ENCODE measurements around the gene PCNX3. TPM values are rescaled to one million over a fixed set of nuclear protein-coding genes. Genes with fewer than 3 reads are reported as not detected.

PCNX3 gene
- total RNA-seq, 1 donor from 2014 or later, result 4.7 TPM

- Histone ChIP-seq H3K27me3 (ENCODE audit: control insufficient read depth in 3 of 3, insufficient read depth in 3 of 3, low read length in 3 of 3) (no peaks in the 10 kb centered on the region), H3K4me1 (ENCODE audit: control insufficient read depth in 3 of 3, insufficient read depth in 3 of 3, low read length in 3 of 3) (peaks cover 60 to 85% (median 81%) of the 10 kb centered on the region in 3 donors), H3K9me3 (ENCODE audit: control insufficient read depth in 3 of 3, low read length in 3 of 3) (no peaks in the 10 kb centered on the region), H3K27ac (ENCODE audit: low read depth, low read length) (peak overlapping the region; percentile 97), H3K9ac (ENCODE audit: low read depth in 1 of 3, low read length in 3 of 3) (peak overlapping the region; percentile 69 to 87 (median 71)), H3K36me3 (ENCODE audit: control insufficient read depth in 3 of 3, insufficient read depth in 3 of 3, low read length in 3 of 3) (peaks cover 41 to 52% (median 51%) of the 10 kb centered on the region in 3 donors), H3K4me3 (ENCODE audit: low read length in 3 of 3) (peak overlapping the region; percentile 26 to 60 (median 59))
Measured at GRCh38 chr11:65588199-65589054, 27.1 kb upstream of the PCNX3 start.

GRCh38 chr11:65589444-65590239 is 25.9 kb upstream of the PCNX3 start:
- Histone ChIP-seq H3K36me3 (ENCODE audit: control insufficient read depth in 3 of 3, insufficient read depth in 3 of 3, low read length in 3 of 3) (peaks cover 34 to 42% (median 40%) of the 10 kb centered on the region in 3 donors), H3K9ac (ENCODE audit: low read depth in 1 of 3, low read length in 3 of 3) (peak overlapping the region in 1 of 3 donors; percentile 16), H3K4me3 (ENCODE audit: low read length in 3 of 3) (peak overlapping the region in 1 of 3 donors; percentile 13), H3K27me3 (ENCODE audit: control insufficient read depth in 3 of 3, insufficient read depth in 3 of 3, low read length in 3 of 3) (no peaks in the 10 kb centered on the region), H3K4me1 (ENCODE audit: control insufficient read depth in 3 of 3, insufficient read depth in 3 of 3, low read length in 3 of 3) (peaks cover 69 to 84% (median 80%) of the 10 kb centered on the region in 3 donors), H3K27ac (ENCODE audit: low read depth, low read length) (peak overlapping the region; percentile 97), H3K9me3 (ENCODE audit: control insufficient read depth in 3 of 3, low read length in 3 of 3) (no peaks in the 10 kb centered on the region)

GRCh38 chr11:65590240-65590738 is 25.3 kb upstream of the PCNX3 start:
- Histone ChIP-seq H3K36me3 (ENCODE audit: control insufficient read depth in 3 of 3, insufficient read depth in 3 of 3, low read length in 3 of 3) (peaks cover 34 to 40% (median 38%) of the 10 kb centered on the region in 3 donors), H3K27ac (ENCODE audit: low read depth, low read length) (peak overlapping the region; percentile 97), H3K9me3 (ENCODE audit: control insufficient read depth in 3 of 3, low read length in 3 of 3) (no peaks in the 10 kb centered on the region), H3K4me1 (ENCODE audit: control insufficient read depth in 3 of 3, insufficient read depth in 3 of 3, low read length in 3 of 3) (peaks cover 71 to 88% (median 85%) of the 10 kb centered on the region in 3 donors), H3K9ac (ENCODE audit: low read depth in 1 of 3, low read length in 3 of 3) (peak overlapping the region in 1 of 3 donors; percentile 16), H3K27me3 (ENCODE audit: control insufficient read depth in 3 of 3, insufficient read depth in 3 of 3, low read length in 3 of 3) (no peaks in the 10 kb centered on the region), H3K4me3 (ENCODE audit: low read length in 3 of 3) (peak overlapping the region in 1 of 3 donors; percentile 13)

- Histone ChIP-seq H3K36me3 (ENCODE audit: control insufficient read depth in 3 of 3, insufficient read depth in 3 of 3, low read length in 3 of 3) (peaks cover 22 to 28% (median 27%) of the 10 kb centered on the region in 3 donors), H3K27me3 (ENCODE audit: control insufficient read depth in 3 of 3, insufficient read depth in 3 of 3, low read length in 3 of 3) (no peaks in the 10 kb centered on the region), H3K4me1 (ENCODE audit: control insufficient read depth in 3 of 3, insufficient read depth in 3 of 3, low read length in 3 of 3) (peaks cover 56 to 76% (median 71%) of the 10 kb centered on the region in 3 donors), H3K27ac (ENCODE audit: low read depth, low read length) (no peak overlapping the region), H3K9ac (ENCODE audit: low read depth in 1 of 3, low read length in 3 of 3) (peak overlapping the region in 1 of 3 donors; percentile 76), H3K4me3 (ENCODE audit: low read length in 3 of 3) (peak overlapping the region in 1 of 3 donors; percentile 22), H3K9me3 (ENCODE audit: control insufficient read depth in 3 of 3, low read length in 3 of 3) (no peaks in the 10 kb centered on the region)
Measured at GRCh38 chr11:65591939-65592857, 23.4 kb upstream of the PCNX3 start.

- Histone ChIP-seq H3K4me3 (ENCODE audit: low read length in 3 of 3) (peak overlapping the region in 2 of 3 donors; percentile 35 to 52), H3K9me3 (ENCODE audit: control insufficient read depth in 3 of 3, low read length in 3 of 3) (no peaks in the 10 kb centered on the region), H3K9ac (ENCODE audit: low read depth in 1 of 3, low read length in 3 of 3) (peak overlapping the region in 1 of 3 donors; percentile 76), H3K36me3 (ENCODE audit: control insufficient read depth in 3 of 3, insufficient read depth in 3 of 3, low read length in 3 of 3) (peaks cover 28 to 34% (median 28%) of the 10 kb centered on the region in 3 donors), H3K4me1 (ENCODE audit: control insufficient read depth in 3 of 3, insufficient read depth in 3 of 3, low read length in 3 of 3) (peaks cover 48 to 68% (median 63%) of the 10 kb centered on the region in 3 donors), H3K27ac (ENCODE audit: low read depth, low read length) (peak overlapping the region; percentile 39), H3K27me3 (ENCODE audit: control insufficient read depth in 3 of 3, insufficient read depth in 3 of 3, low read length in 3 of 3) (no peaks in the 10 kb centered on the region)
Measured at GRCh38 chr11:65592858-65593517, 22.6 kb upstream of the PCNX3 start.

- H3K4me1 ChIP-seq (ENCODE audit: control insufficient read depth in 3 of 3, insufficient read depth in 3 of 3, low read length in 3 of 3), result peaks cover 40 to 60% (median 56%) of the 10 kb centered on the region in 3 donors
- H3K4me3 ChIP-seq (ENCODE audit: low read length in 3 of 3), result peak overlapping the region in 1 of 3 donors; percentile 52
- H3K27ac ChIP-seq (ENCODE audit: low read depth, low read length), result peak overlapping the region; percentile 39
- peak overlapping the region; percentile 16 to 76 (median 28) for H3K9ac ChIP-seq (ENCODE audit: low read depth in 1 of 3, low read length in 3 of 3)
- H3K27me3 ChIP-seq (ENCODE audit: control insufficient read depth in 3 of 3, insufficient read depth in 3 of 3, low read length in 3 of 3), result no peaks in the 10 kb centered on the region
- H3K36me3 ChIP-seq (ENCODE audit: control insufficient read depth in 3 of 3, insufficient read depth in 3 of 3, low read length in 3 of 3), result peaks cover 34 to 37% (median 36%) of the 10 kb centered on the region in 3 donors
- H3K9me3 ChIP-seq (ENCODE audit: control insufficient read depth in 3 of 3, low read length in 3 of 3), result no peaks in the 10 kb centered on the region
Measured at GRCh38 chr11:65593518-65594414, 21.8 kb upstream of the PCNX3 start.

GRCh38 chr11:65595131-65595530 is 20.4 kb upstream of the PCNX3 start:
- H3K36me3 ChIP-seq (ENCODE audit: control insufficient read depth in 3 of 3, insufficient read depth in 3 of 3, low read length in 3 of 3), result peaks cover 33 to 36% (median 33%) of the 10 kb centered on the region in 3 donors
- H3K9ac ChIP-seq (ENCODE audit: low read depth in 1 of 3, low read length in 3 of 3), result peak overlapping the region in 1 of 3 donors; percentile 40
- H3K4me1 ChIP-seq (ENCODE audit: control insufficient read depth in 3 of 3, insufficient read depth in 3 of 3, low read length in 3 of 3), result peaks cover 28 to 47% (median 42%) of the 10 kb centered on the region in 3 donors
- H3K27me3 ChIP-seq (ENCODE audit: control insufficient read depth in 3 of 3, insufficient read depth in 3 of 3, low read length in 3 of 3), result no peaks in the 10 kb centered on the region
- no peak overlapping the region for H3K4me3 ChIP-seq (ENCODE audit: low read length in 3 of 3)
- no peak overlapping the region for H3K27ac ChIP-seq (ENCODE audit: low read depth, low read length)
- no peaks in the 10 kb centered on the region for H3K9me3 ChIP-seq (ENCODE audit: control insufficient read depth in 3 of 3, low read length in 3 of 3)
